Measurements from ENCODE around the gene DCTN3. TPM values are rescaled to one million over a fixed set of nuclear protein-coding genes. Genes with fewer than 3 reads are reported as not detected.

Gene DCTN3
- total RNA-seq, 1 donor from 2014 or later, result 31.7 TPM

DNA sequence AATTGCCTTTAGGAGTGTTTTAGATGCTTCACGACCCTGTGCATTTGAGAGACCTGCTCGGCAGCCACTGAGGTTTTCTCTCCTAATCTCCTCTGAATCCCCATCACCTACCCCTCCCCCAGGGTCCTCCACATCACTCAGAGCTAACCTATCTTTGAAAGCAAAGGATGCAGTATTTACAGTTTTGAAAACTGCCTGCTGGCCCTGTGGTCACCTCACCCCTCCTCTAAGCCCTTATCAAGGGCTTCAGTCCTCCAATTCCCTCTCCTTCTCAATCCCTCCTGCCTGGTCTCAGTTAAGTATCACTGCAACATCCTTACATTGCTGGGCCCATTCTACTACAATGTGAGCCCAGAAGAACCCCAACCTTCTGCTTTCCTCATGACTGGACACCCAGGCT, 13.0 kb downstream of the DCTN3 start:
- intact Hi-C loops (cut with DNase I), result no loop called here
- Histone ChIP-seq H3K27ac (no peak overlapping the region), H3K9me3 (no peaks in the 10 kb centered on the region), H3K36me3 (no peaks in the 10 kb centered on the region), H3K27me3 (no peaks in the 10 kb centered on the region), H3K4me1 (peaks cover under 1 to 6% of the 10 kb centered on the region in 2 donors), H3K4me3 (no peak overlapping the region)
- no peak for DNase-seq (ENCODE audit: low spot score in 2 of 2)
- TF ChIP-seq, protein P1, sequence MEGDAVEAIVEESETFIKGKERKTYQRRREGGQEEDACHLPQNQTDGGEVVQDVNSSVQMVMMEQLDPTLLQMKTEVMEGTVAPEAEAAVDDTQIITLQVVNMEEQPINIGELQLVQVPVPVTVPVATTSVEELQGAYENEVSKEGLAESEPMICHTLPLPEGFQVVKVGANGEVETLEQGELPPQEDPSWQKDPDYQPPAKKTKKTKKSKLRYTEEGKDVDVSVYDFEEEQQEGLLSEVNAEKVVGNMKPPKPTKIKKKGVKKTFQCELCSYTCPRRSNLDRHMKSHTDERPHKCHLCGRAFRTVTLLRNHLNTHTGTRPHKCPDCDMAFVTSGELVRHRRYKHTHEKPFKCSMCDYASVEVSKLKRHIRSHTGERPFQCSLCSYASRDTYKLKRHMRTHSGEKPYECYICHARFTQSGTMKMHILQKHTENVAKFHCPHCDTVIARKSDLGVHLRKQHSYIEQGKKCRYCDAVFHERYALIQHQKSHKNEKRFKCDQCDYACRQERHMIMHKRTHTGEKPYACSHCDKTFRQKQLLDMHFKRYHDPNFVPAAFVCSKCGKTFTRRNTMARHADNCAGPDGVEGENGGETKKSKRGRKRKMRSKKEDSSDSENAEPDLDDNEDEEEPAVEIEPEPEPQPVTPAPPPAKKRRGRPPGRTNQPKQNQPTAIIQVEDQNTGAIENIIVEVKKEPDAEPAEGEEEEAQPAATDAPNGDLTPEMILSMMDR (IDR thresholded peaks at IDR 0.05), result no peak

DNA sequence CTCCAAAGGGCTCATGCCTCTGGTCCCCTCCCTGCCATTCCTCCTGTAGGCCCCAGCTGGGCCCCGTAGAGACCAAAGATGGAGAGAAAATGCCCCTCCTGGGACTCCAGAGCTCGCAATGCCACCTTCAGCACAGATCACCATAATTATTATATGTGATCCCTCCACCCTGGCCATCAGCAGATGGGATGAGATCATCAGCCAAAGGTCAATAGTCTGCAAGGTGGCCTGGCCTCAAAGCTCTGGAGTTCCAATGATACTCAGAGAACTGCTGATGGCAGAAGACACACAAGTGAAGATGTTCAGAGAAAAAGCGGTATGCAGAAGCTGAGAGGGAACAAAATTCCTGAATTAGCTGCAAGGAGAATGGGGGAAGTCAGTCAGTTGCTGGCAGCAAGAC, 13.4 kb downstream of the DCTN3 start:
- H3K9me3 ChIP-seq, result no peaks in the 10 kb centered on the region
- no peaks in the 10 kb centered on the region for H3K27me3 ChIP-seq
- H3K36me3 ChIP-seq, result no peaks in the 10 kb centered on the region
- intact Hi-C loops (cut with DNase I), result no loop called here
- no peak overlapping the region for H3K27ac ChIP-seq
- no peak for DNase-seq (ENCODE audit: low spot score in 2 of 2)
- H3K4me1 ChIP-seq, result peaks cover 0 to 5% of the 10 kb centered on the region in 2 donors
- H3K4me3 ChIP-seq, result no peak overlapping the region
- TF ChIP-seq, protein P1 (IDR thresholded peaks at IDR 0.05), result no peak

DNA sequence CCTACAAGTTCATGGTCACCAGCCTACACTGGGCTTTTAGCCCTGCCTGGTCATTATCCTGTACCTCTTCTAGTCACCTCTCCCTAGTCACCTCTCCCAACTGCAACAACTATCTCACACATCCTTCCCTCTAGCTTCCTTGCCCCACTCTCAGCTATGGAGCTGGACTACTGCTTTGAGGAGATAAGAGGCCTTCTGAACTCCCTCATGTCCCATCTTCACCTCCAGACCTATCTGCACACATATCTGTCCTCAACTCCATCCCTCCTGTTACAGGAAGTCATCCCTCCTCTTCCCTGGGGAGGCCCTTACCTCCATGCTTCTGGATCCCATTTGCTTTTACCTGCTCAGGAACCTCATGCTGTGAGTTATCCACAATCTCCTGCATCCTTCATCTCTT, 14.1 kb downstream of the DCTN3 start:
- intact Hi-C loops (cut with DNase I), result no loop called here
- TF ChIP-seq, protein P1 (IDR thresholded peaks at IDR 0.05), result no peak
- H3K36me3 ChIP-seq, result no peaks in the 10 kb centered on the region
- H3K4me3 ChIP-seq, result no peak overlapping the region
- peaks cover 0 to 3% of the 10 kb centered on the region in 2 donors for H3K4me1 ChIP-seq
- no peak for DNase-seq (ENCODE audit: low spot score in 2 of 2)
- H3K9me3 ChIP-seq, result no peaks in the 10 kb centered on the region
- no peak overlapping the region for H3K27ac ChIP-seq
- no peaks in the 10 kb centered on the region for H3K27me3 ChIP-seq

DNA sequence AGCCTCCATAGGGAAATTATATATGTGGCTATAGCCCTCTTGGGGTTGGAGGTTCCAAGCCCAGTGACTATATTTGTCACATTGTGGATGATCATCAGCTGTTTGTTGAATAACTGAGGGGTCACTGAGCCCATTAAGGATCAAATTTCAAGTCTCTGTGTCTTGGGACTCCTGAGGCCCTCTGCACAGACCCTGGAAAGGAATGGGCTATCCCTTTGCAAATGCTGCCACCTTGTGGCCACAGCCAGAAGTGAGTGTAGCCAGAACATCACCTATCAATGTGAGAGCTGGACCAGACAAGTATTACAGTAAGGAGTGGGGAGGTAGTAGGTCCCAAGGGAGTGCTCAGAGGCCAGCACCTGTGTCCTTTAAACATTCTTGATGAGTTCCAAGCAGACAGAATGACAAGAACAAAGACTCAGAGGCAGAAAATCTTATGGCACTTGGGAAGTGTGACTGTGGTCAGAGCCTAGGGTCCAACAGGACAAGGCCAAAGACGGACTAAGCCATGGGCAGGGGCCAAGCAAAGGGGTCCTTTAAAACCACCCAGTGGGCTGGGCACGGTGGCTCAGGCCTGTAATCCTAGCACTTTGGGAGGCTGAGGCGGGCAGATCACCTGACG, 16.6 kb downstream of the DCTN3 start:
- no peaks in the 10 kb centered on the region for H3K36me3 ChIP-seq
- DNase-seq (ENCODE audit: low spot score in 2 of 2), result peak in 1 of 2 donors; percentile 93
- no peak overlapping the region for H3K4me3 ChIP-seq
- no peak overlapping the region for H3K27ac ChIP-seq
- no peaks in the 10 kb centered on the region for H3K27me3 ChIP-seq
- no peaks in the 10 kb centered on the region for H3K4me1 ChIP-seq
- TF ChIP-seq, protein P1 (IDR thresholded peaks at IDR 0.05), result peak; percentile 77 to 93 (median 88)
- intact Hi-C loops (cut with DNase I), result loop anchor here (1.0 kb wide), 1 partner anchor 55 kb away; no protein-coding TSS in a partner anchor
- H3K9me3 ChIP-seq, result no peaks in the 10 kb centered on the region

DNA sequence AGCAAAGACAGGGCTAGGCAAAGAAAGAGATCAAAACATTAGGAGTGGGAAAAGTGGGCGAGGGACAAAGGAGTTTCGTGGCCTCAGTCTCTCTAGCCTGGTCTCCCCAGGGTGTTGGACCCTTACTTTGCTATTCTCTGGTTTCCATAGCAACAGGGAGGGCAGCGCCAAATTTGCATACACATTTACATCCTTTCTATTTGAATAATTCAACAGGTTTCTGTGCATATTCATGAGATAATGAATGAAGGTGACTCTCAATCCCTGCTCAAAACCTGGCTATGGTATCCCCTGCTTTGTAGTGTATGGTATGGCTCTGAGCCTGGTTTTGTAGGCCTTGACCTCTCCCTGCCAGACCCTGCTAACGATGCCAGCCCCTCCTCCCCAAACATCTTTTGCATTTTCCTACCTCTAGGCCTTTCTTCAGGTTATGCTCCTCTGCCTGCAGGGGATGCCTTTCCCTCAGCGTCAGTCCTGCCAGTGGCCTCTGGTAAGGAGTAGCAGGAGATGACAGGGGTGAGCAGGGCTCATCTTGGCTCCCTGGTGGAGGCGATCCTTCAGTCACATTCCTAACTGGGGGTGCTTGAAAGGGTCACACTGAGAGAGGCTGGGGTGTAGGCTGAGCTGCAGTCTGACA, 18.2 kb downstream of the DCTN3 start:
- H3K36me3 ChIP-seq, result no peaks in the 10 kb centered on the region
- no peak for DNase-seq (ENCODE audit: low spot score in 2 of 2)
- H3K27me3 ChIP-seq, result no peaks in the 10 kb centered on the region
- TF ChIP-seq, protein P1 (IDR thresholded peaks at IDR 0.05), result no peak
- no peak overlapping the region for H3K27ac ChIP-seq
- H3K4me3 ChIP-seq, result no peak overlapping the region
- no peaks in the 10 kb centered on the region for H3K9me3 ChIP-seq
- intact Hi-C loops (cut with DNase I), result no loop called here
- H3K4me1 ChIP-seq, result no peaks in the 10 kb centered on the region

Measured in ascending aorta (tissue), 2 donors.